ENCODE results near the gene KPRP.

The KPRP gene

GRCh38 chr1:152760551-152761190 is 2.8 kb downstream of the KPRP start:
- TF ChIP-seq SIN3A (IDR thresholded peaks at IDR 0.05; ENCODE audit: borderline replicate concordance, insufficient read depth, low read length) (no peak), REST (IDR thresholded peaks at IDR 0.05; ENCODE audit: insufficient read depth in 1 of 2, low read depth in 2 of 2, low read length in 2 of 2) (no peak), POLR2AphosphoS5 (IDR thresholded peaks at IDR 0.05; ENCODE audit: low read depth, low read length) (no peak), TAF1 (IDR thresholded peaks at IDR 0.05; ENCODE audit: borderline replicate concordance, insufficient read depth, low read length) (no peak), FOXP2 (optimal IDR thresholded peaks at IDR 0.05; ENCODE audit: borderline replicate concordance, extremely low read depth, extremely low read length, insufficient read depth) (no peak)

DNA sequence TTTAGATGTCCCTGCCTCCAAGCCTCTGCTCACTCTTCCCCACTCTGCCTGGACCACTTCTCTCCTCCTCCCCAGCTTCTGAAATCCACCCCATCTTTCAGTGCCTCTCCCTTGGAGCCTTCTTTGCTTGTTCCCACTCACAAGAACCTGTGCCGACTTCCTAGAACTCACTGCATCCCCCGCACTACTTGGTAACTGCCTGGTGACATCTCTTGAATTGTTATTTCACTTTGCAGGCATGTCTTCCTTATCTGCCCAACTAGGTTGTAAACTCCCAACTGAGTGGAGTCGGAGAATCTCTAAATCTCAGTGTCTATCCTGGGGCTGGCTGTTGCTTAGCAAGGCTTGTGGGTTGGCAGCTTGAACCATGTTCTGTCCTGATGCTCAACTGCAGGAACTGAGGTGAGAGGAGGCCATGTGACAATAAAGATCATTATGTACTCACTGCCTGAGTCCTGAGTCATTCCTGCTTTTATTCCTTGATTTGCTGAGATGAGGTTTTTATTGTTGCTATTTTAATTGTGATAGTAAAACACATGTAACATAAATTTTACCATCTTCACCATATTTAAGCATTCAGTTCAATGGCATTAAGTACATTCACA is 3.9 kb downstream of the KPRP start:
- TF ChIP-seq FOXP2 (optimal IDR thresholded peaks at IDR 0.05; ENCODE audit: borderline replicate concordance, extremely low read depth, extremely low read length, insufficient read depth), result no peak
- no peak for TF ChIP-seq REST (IDR thresholded peaks at IDR 0.05; ENCODE audit: insufficient read depth in 1 of 2, low read depth in 2 of 2, low read length in 2 of 2)
- no peak for TF ChIP-seq SIN3A (IDR thresholded peaks at IDR 0.05; ENCODE audit: borderline replicate concordance, insufficient read depth, low read length)

DNA sequence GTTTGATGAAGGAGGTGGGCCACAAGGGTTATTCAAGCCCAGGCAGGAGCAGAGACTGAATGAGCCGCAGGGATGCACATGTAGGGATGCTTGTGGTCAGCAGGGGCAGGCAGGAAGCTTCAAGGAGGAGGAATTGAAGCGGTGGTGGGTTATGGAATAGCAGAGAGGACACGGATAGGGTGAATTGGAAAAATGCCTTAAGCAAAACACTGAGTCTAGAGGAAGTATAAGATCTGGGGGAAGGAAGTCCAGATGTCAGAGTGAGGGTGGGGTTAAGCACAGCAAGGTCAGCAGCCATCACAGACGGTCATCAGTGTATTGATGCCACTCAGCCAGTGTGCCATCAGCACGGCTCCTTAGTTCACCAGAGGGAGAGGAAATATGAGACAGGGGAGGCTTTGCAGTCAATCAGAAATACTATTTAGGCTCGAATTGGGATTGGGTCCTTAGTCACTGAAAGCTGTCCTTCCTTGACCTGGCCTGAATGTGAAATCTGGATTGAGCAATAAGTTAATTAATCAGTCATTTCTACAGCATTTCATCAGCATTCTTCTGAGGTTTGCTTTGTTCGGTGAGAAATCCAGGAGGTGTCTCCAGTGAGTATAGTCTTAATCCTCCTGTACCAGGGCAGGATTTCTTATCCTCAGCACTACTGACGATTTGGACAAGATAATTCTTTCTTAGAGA is 11.2 kb downstream of the KPRP start:
- TF ChIP-seq POLR2AphosphoS5 (IDR thresholded peaks at IDR 0.05; ENCODE audit: low read depth, low read length), result no peak
- TF ChIP-seq SIN3A (IDR thresholded peaks at IDR 0.05; ENCODE audit: borderline replicate concordance, insufficient read depth, low read length), result no peak
- no peak for TF ChIP-seq TAF1 (IDR thresholded peaks at IDR 0.05; ENCODE audit: borderline replicate concordance, insufficient read depth, low read length)
- no peak for TF ChIP-seq REST (IDR thresholded peaks at IDR 0.05; ENCODE audit: insufficient read depth in 1 of 2, low read depth in 2 of 2, low read length in 2 of 2)
- no peak for TF ChIP-seq FOXP2 (optimal IDR thresholded peaks at IDR 0.05; ENCODE audit: borderline replicate concordance, extremely low read depth, extremely low read length, insufficient read depth)

GRCh38 chr1:152770411-152770810 is 12.6 kb downstream of the KPRP start:
- no peak for TF ChIP-seq SIN3A (IDR thresholded peaks at IDR 0.05; ENCODE audit: borderline replicate concordance, insufficient read depth, low read length)
- no peak for TF ChIP-seq REST (IDR thresholded peaks at IDR 0.05; ENCODE audit: insufficient read depth in 1 of 2, low read depth in 2 of 2, low read length in 2 of 2)
- no peak for TF ChIP-seq POLR2AphosphoS5 (IDR thresholded peaks at IDR 0.05; ENCODE audit: low read depth, low read length)
- no peak for TF ChIP-seq FOXP2 (optimal IDR thresholded peaks at IDR 0.05; ENCODE audit: borderline replicate concordance, extremely low read depth, extremely low read length, insufficient read depth)
- no peak for TF ChIP-seq TAF1 (IDR thresholded peaks at IDR 0.05; ENCODE audit: borderline replicate concordance, insufficient read depth, low read length)
